Transverse colon (tissue), 4 donors: ENCODE measurements around the gene FNBP1.

Source experiments
- CTCF ChIP-seq, 5 experiments: fragments of 200-600 bp in 3 of 5; fragments of 450-650 bp in 2 of 5; sonication (generic) in 3 of 5; IDR thresholded peaks; 1 replicate in 2 of 5; 2 replicates in 3 of 5; pipeline ENCODE4 v1.5.1; 2016 to 2017; ENCODE audit warnings: antibody characterized with exemption in 5 of 5, inconsistent platforms in 3 of 5, mild to moderate bottlenecking in 2 of 5, moderate library complexity in 1 of 5
- EP300 ChIP-seq: sonication (generic); formaldehyde crosslinking; IDR thresholded peaks from one replicate; pipeline ENCODE4 v1.6.1; 2017; ENCODE audit warnings: antibody characterized with exemption, low read depth
- POLR2A ChIP-seq: fragments of 450-650 bp; IDR thresholded peaks from one replicate; pipeline ENCODE4 v1.6.1; 2016; ENCODE audit warnings: antibody characterized with exemption, mild to moderate bottlenecking, moderate library complexity
- POLR2AphosphoS5 ChIP-seq, 3 donors: sonication (generic); formaldehyde crosslinking; IDR thresholded peaks; one replicate each; pipeline ENCODE4 v1.6.1; 2016; ENCODE audit warnings: antibody characterized with exemption in 3 of 3

DNA sequence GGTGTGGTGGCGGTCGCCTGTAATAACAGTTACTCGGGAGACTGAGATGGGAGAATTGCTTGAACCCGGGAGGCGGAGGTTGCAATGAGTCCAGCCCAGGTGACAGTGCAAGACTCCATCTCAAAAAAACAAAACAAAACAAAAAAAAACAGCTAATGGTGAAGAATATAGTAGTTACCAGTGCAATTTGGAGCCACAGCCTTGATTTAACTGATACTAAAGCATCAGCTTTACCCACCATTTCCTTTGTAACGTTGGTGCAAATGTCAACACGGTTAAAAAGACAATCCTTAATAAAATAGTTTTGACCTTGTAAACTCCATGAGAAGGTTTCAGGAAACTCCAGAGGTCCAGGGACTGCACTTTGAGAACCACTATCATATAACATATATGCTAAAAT, 41.8 kb downstream of the FNBP1 start:
- no peak for TF ChIP-seq CTCF (IDR thresholded peaks at IDR 0.05)
- TF ChIP-seq POLR2A, result no peak
- TF ChIP-seq EP300, result no peak
- TF ChIP-seq POLR2AphosphoS5 (IDR thresholded peaks at IDR 0.05), result no peak
